Lung (tissue), 12 donors: ENCODE measurements around the gene MDN1. TPM values are rescaled to one million over a fixed set of nuclear protein-coding genes. Genes with fewer than 3 reads are reported as not detected.
A peak's percentile ranks its signal among the peaks of the same experiment; 100 is the strongest.

Experiments used
- ATAC-seq: fragments of 200-7000 bp; cut with Tn5 transposase; one replicate; pipeline ENCODE4 v1.9.1; 2020; ENCODE audit warnings: moderate number of reproducible peaks; ENCODE audit not compliant: insufficient read depth, low FRiP score
- DNase-seq, 3 donors: peaks; one replicate each; pipeline ENCODE4 v3.0.0-alpha.2; 2013 to 2017
- H3K27ac ChIP-seq, 2 donors: one replicate each; pipeline ENCODE4 v1.5.1; 2013; ENCODE audit warnings: mild to moderate bottlenecking in 2 of 2, moderate library complexity in 2 of 2, control low read depth in 1 of 2, inconsistent platforms in 1 of 2, low read depth in 1 of 2, low read length in 1 of 2
- H3K27me3 ChIP-seq, 3 donors: one replicate each; pipeline ENCODE4 v1.5.1; 2013; ENCODE audit warnings: low read length in 2 of 3; ENCODE audit not compliant: control insufficient read depth in 3 of 3, insufficient read depth in 3 of 3
- H3K36me3 ChIP-seq, 4 donors: one replicate each; pipeline ENCODE4 v1.5.1; 2013; ENCODE audit warnings: low read length in 4 of 4, mild to moderate bottlenecking in 1 of 4, moderate library complexity in 1 of 4; ENCODE audit not compliant: control insufficient read depth in 4 of 4, insufficient read depth in 4 of 4
- H3K4me1 ChIP-seq, 5 donors: one replicate each; pipeline ENCODE4 v1.5.1; 2013; ENCODE audit warnings: low read length in 5 of 5, mild to moderate bottlenecking in 2 of 5, moderate library complexity in 1 of 5; ENCODE audit not compliant: control insufficient read depth in 5 of 5, insufficient read depth in 5 of 5
- H3K4me3 ChIP-seq: one replicate; pipeline ENCODE4 v1.5.1; 2013; ENCODE audit warnings: mild to moderate bottlenecking, control low read depth, moderate library complexity
- H3K9ac ChIP-seq, 2 donors: one replicate each; pipeline ENCODE4 v1.5.1; 2013; ENCODE audit warnings: low read length in 2 of 2, control low read depth in 1 of 2; ENCODE audit not compliant: insufficient read depth in 1 of 2
- H3K9me3 ChIP-seq, 4 donors: one replicate each; pipeline ENCODE4 v1.5.1; 2013; ENCODE audit warnings: low read length in 3 of 4, mild to moderate bottlenecking in 1 of 4, moderate library complexity in 1 of 4; ENCODE audit not compliant: control insufficient read depth in 4 of 4, insufficient read depth in 3 of 4
- WGBS, 2 donors: extraction: QIAGEN DNeasy Blood & Tissue Kit; methylation state at CpG; one replicate each; pipeline ENCODE4 v1.1.7; 2013; 5-methylcytosine and 5-hydroxymethylcytosine counted together
- polyA plus RNA-seq, 2 donors: library from polyadenylated mRNA; stranded (reverse); fragments of 200-250 nt; gene quantifications; one replicate each; pipeline ENCODE4 v1.2.1, GENCODE V29; 2013
- total RNA-seq, 2 donors: library from RNA; depleted of rRNA in 1 of 2; stranded (reverse); fragments of >200 nt in 1 of 2; gene quantifications; one replicate each; pipeline ENCODE4 v1.2.1, GENCODE V29; 2014 to 2021
- TF ChIP-seq, protein P1 (sequence below): IDR thresholded peaks from 2 replicates; pipeline ENCODE4 v1.5.1; 2012; ENCODE audit warnings: mild to moderate bottlenecking; ENCODE audit errors: control extremely low read depth, extremely low read depth
- donor health status: control.
- donor health status: control.
- donor health status: Bipolar disorder and iron deficiency.
- donor health status: healthy.
- donor health status: DM: yes; HTN: yes; CAD: no.

MDN1 gene
- total and polyA plus RNA-seq, 4 donors = 7.6 to 33.8 (median 31.7) TPM

DNA sequence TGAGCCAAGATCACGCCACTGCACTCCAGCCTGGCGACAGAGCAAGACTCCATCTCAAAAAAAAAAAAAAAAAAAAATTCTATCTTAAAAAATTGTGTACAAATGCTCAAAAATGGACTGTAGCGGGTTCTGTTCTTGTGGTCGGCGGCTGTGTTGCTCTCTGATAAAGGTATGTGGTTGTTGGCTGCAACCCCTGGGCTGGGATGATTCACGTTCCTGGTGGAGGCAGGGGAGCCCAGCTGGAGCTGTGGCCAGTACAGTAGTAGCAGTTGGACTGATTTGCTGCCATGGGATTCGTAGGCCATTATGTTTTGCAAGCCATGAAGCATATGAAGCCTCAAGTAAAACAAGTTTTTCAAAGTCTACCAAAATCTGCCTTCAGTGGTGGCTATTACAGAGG lies 22.3 kb downstream of the MDN1 start:
- TF ChIP-seq, protein P1, sequence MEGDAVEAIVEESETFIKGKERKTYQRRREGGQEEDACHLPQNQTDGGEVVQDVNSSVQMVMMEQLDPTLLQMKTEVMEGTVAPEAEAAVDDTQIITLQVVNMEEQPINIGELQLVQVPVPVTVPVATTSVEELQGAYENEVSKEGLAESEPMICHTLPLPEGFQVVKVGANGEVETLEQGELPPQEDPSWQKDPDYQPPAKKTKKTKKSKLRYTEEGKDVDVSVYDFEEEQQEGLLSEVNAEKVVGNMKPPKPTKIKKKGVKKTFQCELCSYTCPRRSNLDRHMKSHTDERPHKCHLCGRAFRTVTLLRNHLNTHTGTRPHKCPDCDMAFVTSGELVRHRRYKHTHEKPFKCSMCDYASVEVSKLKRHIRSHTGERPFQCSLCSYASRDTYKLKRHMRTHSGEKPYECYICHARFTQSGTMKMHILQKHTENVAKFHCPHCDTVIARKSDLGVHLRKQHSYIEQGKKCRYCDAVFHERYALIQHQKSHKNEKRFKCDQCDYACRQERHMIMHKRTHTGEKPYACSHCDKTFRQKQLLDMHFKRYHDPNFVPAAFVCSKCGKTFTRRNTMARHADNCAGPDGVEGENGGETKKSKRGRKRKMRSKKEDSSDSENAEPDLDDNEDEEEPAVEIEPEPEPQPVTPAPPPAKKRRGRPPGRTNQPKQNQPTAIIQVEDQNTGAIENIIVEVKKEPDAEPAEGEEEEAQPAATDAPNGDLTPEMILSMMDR = no peak
- Histone ChIP-seq H3K36me3 (peaks cover 0 to 16% (median 10%) of the 10 kb centered on the region in 4 donors), H3K4me3 (no peak overlapping the region), H3K9me3 (peaks cover 0 to 2% (median 0%) of the 10 kb centered on the region in 4 donors), H3K4me1 (no peaks in the 10 kb centered on the region), H3K9ac (no peak overlapping the region), H3K27ac (no peak overlapping the region), H3K27me3 (no peaks in the 10 kb centered on the region)
- ATAC-seq (no peak), DNase-seq (no peak)
- 91 to 94% methylated on average over 7 of the region's 7 CpGs for WGBS, 2 donors

DNA sequence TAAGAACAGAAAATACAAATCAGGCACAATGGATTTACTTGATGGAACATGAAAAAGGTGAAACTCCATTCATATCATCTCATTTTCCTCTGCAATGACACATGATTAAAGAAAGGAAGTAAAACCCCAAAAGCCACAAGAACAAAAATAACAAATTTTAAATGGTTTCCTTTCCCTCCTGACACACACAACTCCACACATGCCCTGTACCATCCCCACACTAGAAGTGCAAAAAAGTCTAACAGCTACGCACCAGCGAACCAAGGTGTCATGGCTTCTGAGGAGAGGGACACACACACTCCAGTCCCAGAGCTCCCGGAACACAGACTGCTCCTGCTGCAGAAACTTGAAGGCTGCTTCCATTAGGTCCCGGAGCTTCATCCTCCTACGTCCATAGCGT lies 25.3 kb downstream of the MDN1 start:
- WGBS, 2 donors = 71 to 82% methylated on average over 6 of the region's 6 CpGs
- TF ChIP-seq, protein P1 = no peak
- no peak for DNase-seq
- Histone ChIP-seq H3K9me3 (peaks cover 0 to 2% (median 0%) of the 10 kb centered on the region in 4 donors), H3K4me3 (no peak overlapping the region), H3K9ac (no peak overlapping the region), H3K27ac (no peak overlapping the region), H3K4me1 (no peaks in the 10 kb centered on the region), H3K27me3 (no peaks in the 10 kb centered on the region), H3K36me3 (peaks cover 0 to 23% (median 17%) of the 10 kb centered on the region in 4 donors)
- no peak for ATAC-seq

DNA sequence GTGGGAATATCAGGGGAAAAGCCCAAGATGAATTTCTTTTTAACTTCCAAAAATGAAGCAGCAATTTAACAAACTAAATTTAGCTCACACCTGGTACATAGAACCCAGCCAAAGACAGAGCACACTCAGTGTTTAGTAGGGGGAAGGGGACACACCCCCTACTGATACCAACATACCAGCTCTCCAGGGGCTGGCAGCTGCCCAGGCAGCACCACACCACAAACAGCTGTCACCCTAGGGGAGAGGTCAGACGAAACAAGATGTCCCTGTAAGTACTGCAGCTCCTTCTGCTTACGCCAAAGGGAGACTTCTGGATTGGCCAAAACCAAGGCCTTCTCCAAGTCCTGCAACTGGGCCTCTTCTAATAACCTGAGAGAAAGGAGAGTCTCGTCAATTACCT lies 26.0 kb downstream of the MDN1 start:
- DNase-seq = no peak
- Histone ChIP-seq H3K27ac (no peak overlapping the region), H3K9me3 (peaks cover 0 to 2% (median 0%) of the 10 kb centered on the region in 4 donors), H3K27me3 (no peaks in the 10 kb centered on the region), H3K4me3 (no peak overlapping the region), H3K36me3 (peaks cover 0 to 20% (median 19%) of the 10 kb centered on the region in 4 donors), H3K4me1 (no peaks in the 10 kb centered on the region), H3K9ac (no peak overlapping the region)
- ATAC-seq = no peak
- TF ChIP-seq, protein P1 = no peak
- 85 to 89% methylated on average over 3 of the region's 3 CpGs for WGBS, 2 donors

DNA sequence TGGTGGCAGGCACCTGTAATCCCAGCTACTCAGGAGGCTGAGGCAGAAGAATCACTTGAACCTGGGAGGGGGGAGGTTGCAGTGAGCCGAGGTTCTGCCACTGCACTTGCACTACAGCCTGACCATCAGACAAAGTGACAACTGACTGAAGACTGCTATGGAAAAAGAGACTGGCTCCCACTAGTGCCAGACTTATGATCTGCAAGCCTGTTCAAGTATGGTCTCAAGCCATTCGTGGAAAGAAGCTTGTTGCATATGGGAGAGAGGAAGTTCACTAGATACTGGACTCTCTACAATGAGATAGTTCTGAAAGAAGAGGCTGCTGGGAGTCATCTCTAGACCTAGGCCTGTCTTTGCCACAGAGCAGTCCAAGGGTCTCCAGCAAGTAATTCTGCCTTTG lies 26.7 kb downstream of the MDN1 start:
- TF ChIP-seq, protein P1 = no peak
- Histone ChIP-seq H3K36me3 (peaks cover 5 to 25% (median 21%) of the 10 kb centered on the region in 4 donors), H3K9me3 (peaks cover 0 to 2% (median 0%) of the 10 kb centered on the region in 4 donors), H3K4me1 (peaks cover 0 to 2% (median 0%) of the 10 kb centered on the region in 5 donors), H3K4me3 (no peak overlapping the region), H3K9ac (no peak overlapping the region), H3K27ac (no peak overlapping the region), H3K27me3 (no peaks in the 10 kb centered on the region)
- ATAC-seq = peak; percentile 51
- WGBS, 2 donors = 36 to 49% methylated on average over 2 of the region's 2 CpGs
- peak; percentile 6 to 34 (median 20) for DNase-seq
